Measurements from ENCODE around the gene CPOX.
"Not testable (repeated sequence)": the region's sequence is repeated elsewhere in the genome, so short reads cannot be mapped to it uniquely, and the experiment has no call there.

CPOX gene

DNA sequence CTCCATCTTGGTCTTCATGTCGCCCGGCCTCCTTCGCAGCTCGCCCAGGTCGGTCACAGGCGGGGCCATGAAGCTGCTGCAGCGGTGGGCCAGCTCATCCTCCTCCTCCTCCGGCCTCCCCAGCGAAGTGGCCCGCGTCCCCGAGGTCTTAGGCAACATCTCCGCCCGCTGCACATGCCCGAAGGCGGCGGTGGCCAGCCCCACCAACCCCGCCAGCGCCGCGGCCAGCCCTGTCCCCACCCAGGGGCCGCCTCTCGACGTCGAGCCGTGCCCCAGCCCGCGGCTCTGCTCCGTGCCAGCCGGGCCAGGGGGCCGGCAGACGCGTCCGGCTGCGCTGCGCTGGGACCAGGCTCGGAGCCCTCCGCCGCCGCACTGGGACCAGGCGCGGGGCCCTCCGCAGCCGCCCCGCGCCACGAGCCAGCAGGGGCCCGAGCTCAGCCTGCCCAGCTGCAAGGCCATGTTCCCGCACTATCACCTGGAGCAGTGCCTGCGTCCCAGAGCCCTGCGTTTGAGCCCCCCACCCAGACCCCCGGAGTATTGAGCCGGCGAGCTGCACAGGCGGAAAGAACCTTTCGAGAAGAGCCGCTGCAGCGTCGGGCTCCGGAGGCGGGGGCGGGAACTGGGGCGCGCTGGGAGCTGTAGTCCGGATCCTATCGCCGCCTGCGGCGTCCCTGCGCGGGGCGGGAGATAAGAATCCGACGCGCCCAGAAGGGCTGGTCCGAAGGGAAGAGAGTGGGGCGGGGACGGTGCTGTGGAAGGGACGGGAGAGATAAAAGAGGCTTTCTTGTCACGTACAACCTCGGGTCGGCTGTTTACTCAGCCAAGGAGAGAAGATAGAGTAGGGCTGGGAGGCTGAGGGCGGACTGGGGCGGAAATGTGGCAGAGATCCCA lies at the start of gene CPOX:
CPOX (minus strand) TSS at position 566 of the 891 bp plus-strand sequence; CDS start at position 459, 107 bp downstream.
- DNase-seq, result peak; percentile 77 to 84

DNA sequence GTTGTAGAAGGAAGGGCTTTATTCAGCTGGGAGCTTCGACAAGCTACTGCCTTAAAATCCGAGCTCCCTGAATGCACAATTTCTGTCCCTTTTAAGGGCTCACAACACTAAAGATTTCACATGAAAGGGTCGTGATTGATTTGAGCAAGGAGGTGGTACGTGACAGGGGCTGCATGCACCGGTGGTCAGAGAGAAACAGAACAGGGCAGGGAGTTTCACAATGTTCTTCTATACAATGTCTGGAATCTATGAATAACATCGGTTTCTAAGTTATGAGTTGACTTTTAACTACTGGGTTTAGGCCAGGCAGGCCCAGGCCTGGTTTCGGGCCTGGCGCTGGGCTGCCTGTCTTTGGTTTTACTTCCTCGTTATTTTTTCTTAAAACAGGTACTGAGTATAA lies 49.4 kb upstream of the CPOX start:
- DNase-seq, result not testable (repeated sequence)

DNA sequence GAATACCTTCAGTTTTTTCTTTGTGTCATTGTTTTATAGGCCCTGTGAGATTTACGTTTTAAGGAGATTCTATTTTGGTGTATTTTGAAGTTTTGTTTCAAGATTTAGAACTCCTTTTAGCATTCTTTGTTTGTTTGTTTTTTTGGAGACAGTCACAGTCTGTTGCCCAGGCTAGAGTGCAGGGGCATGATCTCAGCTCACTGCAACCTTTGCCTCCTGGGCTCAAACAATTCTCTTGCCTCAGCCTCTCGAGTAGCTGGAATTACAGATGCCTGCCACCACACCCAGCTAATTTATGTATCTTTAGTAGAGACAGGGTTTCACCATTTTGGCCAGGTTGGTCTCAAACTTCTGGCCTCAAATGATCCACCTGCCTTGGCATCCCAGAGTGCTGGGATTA lies 48.3 kb upstream of the CPOX start:
- DNase-seq, result not testable (repeated sequence)

DNA sequence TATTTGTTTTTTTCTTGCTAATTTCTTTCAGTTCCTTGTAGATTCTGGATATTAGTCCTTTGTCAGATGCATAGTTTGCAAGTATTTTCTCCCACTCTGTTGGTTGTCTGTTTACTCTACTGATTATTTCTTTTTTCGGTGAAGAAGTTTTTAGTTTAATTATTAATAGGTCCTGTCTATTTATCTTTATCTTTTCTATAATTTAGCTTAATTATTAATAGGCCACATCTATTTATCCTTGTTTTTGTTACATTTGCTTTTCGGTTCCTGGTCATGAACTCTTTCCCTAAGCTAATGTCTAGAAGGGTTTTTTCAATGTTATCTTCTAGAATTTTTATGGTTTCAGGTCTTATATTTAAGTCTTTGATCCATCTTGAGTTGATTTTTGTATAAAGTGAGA lies 45.1 kb upstream of the CPOX start:
- DNase-seq, result not testable (repeated sequence)

DNA sequence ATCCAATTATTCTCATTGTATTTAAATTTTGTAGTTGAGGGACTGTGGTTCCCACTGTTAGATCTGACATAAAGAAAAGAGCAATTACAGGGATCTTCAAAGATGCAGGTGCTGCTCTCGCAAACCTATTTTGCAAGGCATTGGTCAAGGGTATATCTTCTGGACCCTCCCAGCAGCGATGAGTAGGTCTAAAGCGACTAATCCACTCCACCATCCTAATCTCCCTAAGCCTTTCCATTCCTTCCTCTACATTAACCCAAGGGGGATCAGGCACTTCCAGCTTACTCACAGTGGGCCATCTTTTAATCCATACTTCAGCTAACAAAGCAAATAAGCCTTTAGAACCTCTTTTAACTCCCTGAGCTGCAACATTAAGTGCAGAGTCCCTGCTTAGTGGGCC lies 37.0 kb upstream of the CPOX start:
- no peak for DNase-seq

DNA sequence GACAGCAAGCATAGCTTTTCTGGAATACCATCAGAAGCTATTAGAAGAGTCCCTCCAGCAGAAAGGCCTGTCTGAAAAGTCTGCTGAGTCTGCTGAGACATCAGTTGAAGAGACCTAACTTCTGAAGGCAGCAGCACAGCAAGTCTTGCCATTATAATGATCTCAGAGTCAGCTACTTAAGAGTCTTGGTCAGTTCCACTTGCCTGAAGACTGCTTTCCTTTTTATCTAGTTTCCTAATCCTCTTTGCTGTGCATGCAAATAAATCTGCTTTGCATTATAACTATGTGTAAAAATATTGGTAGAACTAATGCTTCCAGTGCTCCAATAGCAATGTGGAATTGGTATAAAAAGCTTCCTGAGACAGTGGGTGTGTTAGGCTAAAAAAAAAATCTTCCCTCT lies 34.9 kb upstream of the CPOX start:
- DNase-seq, result no peak

DNA sequence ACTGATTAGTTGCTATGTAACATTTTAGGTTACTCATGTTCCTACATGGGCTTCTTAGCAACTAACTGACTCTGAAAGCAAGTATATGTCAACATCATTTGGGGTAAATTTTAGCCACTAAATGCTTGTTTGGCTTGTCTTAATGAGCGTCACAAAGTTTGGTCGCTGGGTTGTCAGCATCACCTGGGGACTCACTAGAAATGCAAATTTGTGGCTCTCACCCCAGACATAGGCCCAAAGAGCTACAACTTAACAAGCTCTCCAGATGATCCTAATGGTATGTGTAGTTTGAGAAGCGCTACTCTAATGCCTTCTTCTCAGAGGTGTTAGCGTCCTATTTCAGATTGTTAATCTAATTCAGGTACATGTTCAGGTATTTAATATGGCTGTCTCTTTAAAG lies 32.7 kb upstream of the CPOX start:
- no peak for DNase-seq

DNA sequence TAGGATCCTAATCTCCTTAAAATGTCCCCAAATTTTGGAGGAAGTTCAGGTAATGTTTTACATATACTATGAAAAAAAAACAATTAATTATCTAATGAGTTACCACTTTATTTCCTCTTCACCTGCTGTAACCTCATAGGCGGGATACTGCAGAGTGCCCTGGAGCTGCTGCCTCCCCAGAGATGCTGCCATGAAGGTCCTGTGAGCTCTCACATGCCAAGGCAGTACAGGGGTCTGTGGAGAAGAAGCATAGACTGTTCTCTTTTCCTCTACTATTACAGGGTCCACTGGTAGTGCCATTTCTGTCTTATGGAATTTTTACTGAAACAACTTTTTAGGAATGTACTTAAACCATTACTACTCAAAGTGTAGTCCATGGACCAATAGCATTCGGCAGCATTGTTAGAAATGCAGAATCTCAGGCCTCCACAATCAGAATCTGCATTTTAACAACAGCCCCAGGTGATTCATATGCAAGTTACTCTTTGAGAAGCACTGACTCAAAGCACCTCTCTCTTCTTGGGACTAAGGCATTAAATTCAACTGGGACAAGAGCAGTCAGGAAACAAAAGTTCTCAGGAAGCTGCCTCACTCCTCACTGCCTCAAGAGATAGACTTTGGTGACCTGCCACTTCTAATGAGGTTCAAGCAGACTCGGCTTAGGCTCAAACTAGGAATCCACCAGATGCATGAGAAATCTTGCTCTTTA lies 30.3 kb upstream of the CPOX start:
- no peak for DNase-seq

DNA sequence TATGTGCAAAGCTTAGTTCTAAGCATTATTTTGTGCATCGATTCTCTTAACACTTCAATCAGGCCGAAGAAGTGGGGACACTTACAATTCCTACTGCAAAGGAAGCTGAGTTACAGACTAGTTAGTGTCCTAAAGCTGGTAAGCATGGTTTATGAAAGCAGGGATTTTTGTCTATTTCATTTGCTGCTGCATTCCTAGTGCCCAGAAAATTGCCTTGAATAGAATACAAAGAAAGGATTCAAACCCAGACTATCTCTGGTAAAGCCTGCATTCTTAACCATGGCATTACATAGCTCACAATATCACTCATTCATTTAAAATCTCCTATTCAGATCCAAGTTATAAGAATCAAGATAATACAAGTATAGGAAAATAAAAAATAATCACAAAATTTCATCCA lies 24.4 kb upstream of the CPOX start:
- DNase-seq, result no peak

DNA sequence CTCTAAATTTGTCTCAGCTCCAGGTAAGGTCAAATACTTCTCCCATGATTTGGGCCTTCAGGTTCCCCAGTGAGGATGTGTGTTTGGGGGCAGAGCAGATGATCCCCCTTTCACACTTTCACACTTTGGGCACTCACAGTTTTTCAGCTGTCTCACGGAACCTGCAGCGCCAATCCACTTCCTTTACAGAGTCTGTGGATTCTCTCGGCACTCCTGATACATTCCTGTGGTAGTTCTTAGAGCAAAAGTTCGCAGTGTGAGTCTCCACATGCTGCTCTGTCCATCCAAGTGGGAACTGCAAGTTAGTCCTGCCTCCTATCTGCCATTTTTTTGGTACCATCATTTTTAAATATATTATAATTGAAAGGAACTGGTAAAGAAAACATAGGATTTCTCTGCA lies 20.2 kb upstream of the CPOX start:
- DNase-seq, result no peak

DNA sequence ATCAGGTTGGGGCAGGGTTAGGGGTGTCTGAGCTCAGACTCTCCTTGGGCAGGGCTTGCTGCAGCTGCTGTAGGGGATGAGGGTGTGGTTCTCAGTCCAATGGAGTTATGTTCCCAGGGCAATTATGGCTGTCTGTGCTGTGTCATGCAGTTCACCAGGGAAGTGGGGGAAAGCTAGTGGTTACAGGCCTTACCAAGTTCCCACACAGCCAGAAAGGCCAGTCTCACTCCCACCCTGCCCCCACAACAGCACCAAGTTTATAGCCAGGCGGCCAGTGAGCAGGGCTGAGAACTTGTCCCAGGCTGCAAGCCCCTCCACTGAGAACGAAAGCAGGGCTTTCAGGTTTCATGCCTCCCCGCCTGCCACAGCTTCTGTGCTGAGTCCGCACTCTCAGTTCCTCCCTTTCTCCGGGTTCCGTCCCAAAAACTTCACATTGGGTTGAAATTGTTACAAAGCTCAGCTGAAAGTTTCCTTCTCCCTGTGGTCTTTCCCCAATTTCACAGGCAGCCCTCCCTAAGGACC lies 19.6 kb upstream of the CPOX start:
- no peak for DNase-seq

DNA sequence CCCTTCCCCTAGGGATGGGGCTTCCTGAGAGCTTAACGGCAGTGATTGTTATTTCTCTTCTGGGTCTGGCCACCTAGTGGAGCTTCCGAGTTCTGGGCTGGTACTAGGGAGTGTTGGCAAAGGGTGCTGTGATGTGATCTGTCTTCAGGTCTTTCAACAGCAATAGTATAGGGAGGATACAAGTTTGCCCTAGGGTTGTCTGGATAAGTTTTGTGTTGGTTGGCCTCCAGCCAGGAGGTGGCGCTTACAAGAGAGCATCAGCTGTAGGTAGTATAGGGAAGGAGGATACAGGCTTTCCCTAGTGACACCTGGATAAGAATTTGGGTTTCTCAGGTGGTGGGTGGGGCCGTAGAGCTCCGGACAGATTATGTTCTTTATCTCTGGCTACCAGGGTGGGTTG lies 19.2 kb upstream of the CPOX start:
- DNase-seq, result no peak

DNA sequence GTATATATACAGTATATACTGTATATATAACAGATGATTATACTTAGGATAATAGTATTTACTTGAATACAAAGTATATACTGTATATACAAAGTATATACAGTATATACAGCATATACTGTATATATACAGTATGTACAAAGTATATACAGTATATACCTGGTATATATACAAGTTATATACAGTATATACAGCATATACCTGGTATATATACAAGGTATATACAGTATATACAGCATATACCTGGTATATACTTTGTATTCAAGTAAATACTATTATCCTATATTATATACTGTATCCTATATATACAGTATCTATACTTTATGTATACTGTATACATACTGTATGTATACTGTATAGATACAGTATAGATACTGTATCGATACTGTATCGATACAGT lies 14.6 kb upstream of the CPOX start:
- DNase-seq, result no peak

DNA sequence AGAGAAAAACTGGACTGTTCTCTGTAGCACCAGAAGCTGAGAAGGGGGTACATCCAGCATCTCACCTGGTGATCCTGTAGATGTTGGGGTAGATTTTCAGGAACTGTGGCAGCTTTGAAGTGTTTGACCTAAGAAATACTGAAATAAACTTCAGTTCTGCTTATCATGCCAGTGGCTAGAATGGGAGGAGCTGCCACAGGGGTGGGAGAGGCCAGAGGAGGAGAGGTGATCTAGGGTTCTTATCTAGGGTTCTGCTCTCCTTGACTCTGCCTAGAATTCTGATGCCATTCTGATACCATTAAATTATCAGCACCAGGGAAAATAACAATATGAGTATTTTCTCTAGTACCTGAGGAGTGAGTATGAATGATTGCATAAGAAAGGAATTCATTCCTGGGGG lies 10.2 kb upstream of the CPOX start:
- no peak for DNase-seq

DNA sequence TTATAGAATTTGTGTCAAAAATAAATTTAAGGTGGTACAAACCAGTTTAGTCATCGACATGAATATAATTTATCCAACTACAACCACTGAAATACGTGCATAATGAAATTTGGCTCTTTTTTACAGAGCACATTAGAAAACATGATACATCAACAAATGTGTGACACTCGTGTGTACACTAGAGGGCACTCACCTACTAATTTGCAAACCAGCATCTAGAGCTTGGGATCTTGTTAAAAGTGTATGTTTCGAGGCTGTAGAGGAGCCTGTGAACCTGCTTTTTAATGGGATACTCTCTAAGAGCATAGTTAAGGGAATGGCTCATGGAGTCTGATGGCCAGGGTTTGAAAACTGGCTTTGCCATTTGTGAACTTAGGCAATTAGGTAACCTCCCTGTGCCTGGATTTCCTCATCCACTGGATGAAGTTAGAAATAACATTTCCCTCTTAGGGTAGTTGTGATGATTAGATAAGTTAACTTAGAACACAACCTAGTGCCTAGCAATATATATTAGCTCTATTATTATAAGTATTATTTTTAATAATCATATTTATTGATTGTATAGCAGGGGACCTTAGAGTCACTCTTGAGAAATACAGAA lies 8.8 kb upstream of the CPOX start:
- peak; percentile 28 to 45 for DNase-seq

DNA sequence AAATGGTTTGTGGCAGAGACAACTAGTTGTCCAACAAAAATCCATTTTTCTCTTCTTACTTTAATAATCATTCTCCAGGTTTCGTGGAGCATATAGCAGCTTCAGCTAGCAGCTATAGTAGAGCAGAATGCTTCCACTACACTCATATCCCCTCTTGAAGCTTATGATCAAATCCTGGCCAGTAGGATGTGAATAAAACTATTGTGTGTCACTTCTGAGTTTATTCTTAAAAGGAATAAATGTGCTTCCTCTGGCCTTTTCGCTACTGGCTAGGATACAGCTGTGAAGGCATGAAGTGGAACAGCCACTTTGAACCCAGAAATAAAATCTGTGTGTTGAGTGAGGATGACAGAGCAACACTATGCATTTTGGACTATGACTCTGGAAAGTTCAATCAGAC lies 7.8 kb upstream of the CPOX start:
- DNase-seq, result no peak

DNA sequence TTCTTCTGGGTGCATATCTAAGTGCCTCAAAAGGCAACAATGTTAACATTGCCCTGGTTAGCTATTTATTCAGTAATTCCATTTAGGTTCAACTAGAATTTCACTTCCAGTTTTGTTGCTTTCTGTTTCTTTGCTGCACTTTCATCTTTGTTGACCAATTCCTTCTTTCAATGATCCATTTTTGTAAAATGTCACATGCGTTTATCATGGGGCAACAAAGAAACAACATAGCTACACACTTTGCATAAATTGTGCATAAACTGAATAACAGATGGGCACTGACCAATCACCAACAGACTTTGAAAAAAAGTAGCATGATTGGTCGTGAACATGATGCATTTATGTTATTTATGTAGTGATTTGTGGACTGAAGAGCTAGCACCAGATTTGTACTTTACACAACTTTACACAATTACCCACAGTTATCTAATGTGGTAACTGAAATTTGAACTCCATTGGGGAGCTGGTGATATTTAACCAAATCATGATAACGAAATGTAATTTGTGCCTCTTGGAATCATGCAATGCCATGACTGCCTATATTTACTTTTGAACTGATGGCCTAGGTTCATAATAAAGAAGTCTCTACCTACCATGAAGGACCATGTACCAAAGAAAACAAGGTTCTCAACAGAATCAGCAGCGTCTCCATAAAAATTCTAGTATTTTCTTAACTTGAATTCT lies 7.1 kb upstream of the CPOX start:
- DNase-seq, result no peak

DNA sequence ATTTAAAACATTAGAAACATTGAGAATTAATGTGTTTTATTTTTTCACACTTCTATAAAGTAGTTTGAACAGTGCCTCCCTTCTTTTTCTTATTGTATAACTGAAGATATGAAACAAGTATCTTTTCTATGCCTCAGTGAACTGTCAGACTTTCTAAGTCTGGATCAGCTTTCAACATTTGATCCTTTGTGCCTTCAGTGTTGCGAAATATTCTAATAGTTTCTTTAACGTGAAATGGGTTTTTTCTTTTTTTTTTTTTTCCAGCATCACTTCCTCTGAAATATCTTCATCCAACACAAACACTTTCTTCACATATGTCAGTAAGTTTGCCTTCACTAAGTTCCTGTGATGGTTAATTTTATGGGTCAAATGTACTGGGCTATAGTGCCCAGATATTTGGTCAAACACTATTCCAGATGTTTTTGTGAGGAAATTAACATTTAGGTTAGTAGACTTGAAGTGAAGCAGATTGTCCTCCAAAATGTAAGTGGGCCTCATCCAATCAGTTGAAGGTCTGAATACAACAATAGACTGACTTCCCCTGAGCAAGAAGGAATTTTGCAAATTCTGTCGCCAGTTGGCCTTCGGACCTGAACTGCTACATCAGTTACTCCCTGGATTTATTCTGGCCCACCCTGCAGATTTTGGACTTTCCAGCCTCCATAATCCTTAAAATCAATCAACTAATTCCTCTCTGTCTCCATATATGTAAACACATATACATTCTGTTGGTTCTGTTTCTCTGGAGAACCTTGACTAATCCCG lies 6.4 kb upstream of the CPOX start:
- DNase-seq, result no peak

DNA sequence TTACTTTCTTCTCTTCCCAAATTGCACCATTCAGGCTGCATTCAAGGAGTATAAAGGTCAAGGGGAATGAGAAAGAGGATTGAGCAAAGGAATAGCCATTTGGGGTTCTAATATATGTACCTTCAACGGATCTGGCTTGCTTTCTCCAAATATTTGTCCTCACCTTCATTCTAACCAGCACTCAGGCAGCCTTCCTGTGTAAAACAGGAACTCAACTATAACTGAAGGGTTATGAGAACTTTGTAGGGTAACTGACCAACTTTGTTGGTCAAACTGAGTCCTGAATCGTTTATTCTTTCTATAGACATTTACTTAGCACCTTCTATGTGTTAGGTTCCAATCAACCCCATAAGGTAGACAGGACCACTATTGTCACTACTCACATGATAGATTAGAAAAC lies 5.1 kb upstream of the CPOX start:
- no peak for DNase-seq

DNA sequence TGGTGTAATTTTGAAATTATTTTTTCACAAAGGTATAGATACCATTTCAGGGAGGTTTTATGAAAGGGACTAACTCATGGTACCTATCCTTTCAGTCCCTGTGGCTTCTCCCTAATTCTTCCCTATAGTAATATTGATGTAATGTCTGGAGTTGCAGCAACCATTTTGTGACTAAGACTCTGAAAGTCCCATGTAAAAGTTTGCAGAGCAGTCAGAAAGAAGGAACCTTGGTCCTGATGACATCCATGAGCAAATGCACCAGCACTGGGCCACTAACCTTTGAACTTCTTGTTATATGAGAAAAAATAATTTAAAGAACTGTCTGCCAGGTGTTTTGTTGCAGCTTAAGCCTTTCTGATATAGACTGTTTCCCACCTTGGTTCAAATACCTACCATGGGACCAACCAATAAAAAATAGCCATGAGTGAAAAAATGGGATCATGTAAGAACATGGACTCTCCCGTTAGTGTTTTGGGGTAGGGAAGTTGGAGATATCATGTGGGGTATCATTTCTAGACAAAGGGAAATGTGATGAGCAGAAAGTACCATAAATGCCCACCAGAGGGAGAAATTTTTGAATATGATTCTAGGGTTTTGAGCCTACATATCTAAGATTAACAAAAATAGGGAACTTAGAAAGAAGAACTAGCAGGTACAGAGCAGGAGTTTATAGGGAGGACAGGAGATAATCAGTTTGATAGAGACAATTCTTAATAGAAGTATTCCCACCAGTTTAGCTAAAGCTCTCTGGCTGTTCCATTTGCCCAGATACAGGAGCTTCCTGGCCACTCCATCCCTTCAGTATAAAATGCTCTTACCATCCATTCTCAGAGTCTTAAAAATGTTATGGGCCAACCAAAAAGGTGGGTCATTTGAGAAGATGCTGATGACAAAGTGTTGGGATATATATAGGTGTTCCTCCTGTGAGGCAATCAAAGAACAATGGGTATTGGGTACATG lies 3.4 kb upstream of the CPOX start:
- DNase-seq, result peak in 1 of 2 donors; percentile 62

DNA sequence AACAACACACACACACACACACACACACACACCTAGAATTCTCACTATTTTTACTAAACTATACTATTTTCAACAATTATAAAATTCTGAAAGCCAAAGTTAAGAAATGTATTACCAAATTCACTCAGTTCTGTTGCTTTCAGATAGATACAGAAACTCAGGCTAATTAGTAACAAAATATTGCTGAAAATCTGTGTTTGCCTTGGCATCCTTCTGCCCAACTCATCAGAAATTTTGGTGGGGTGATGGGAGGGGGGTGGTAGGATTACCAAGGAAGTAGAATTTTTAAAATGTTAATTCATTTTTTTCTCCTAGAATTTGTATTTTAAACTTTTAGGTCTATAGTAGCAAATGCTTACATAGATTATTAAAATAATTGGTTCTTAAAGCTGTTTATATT lies 2.7 kb upstream of the CPOX start:
- no peak for DNase-seq

Data from CD4-positive, alpha-beta T cell treated with Interleukin-4 for 1 hour (primary cell).